IMR-90 (cell line): ENCODE measurements around the gene NOC2L. TPM values are rescaled to one million over a fixed set of nuclear protein-coding genes. Genes with fewer than 3 reads are reported as not detected.

Experiments used
- ATAC-seq: fragments of 200-7000 bp; cut with Tn5 transposase; 2 replicates; pipeline ENCODE4 v1.9.1; 2020; ENCODE audit warnings: low read depth, mild to moderate bottlenecking, moderate library complexity
- BruUV-seq: library from RNA; stranded (reverse); fragments of 400-500 nt; replicated peaks from 2 replicates; lab custom pipeline; 2021; lab: Mats Ljungman, UMichigan
- CTCF ChIA-PET: fragments of 300-600 bp; formaldehyde crosslinking; extraction: SDS; loops from one replicate; lab custom pipeline; 2021; ENCODE audit warnings: antibody characterized with exemption; lab: Yijun Ruan, JAX
- POLR2A ChIA-PET: fragments of 300-600 bp; sonication (Branson Sonifier 250); formaldehyde crosslinking; loops from one replicate; lab custom pipeline; 2022; ENCODE audit warnings: antibody characterized with exemption; ENCODE audit not compliant: unreplicated experiment; lab: Charles Lee
- DNase-seq: peaks from one replicate; pipeline ENCODE4 v3.0.0; 2013
- H2AFZ ChIP-seq: replicated peaks from 2 replicates; pipeline ENCODE3; 2013; ENCODE audit warnings: low read length, mild to moderate bottlenecking; ENCODE audit not compliant: poor library complexity
- H2AK5ac ChIP-seq: 2 replicates; pipeline ENCODE4 v1.6.1; 2013; ENCODE audit warnings: low read depth, low read length, inconsistent platforms
- H2AK9ac ChIP-seq: replicated peaks from 2 replicates; pipeline ENCODE3; 2013; ENCODE audit warnings: mild to moderate bottlenecking, low read depth, low read length, moderate library complexity; ENCODE audit not compliant: poor library complexity
- H2BK120ac ChIP-seq: 2 replicates; pipeline ENCODE4 v1.6.1; 2013; ENCODE audit warnings: low read depth, low read length, inconsistent platforms
- H2BK15ac ChIP-seq: 3 replicates; pipeline ENCODE4 v1.6.1; 2013; ENCODE audit warnings: low read depth, low read length, inconsistent platforms
- H2BK20ac ChIP-seq: 2 replicates; pipeline ENCODE4 v1.6.1; 2013; ENCODE audit warnings: low read depth, mild to moderate bottlenecking, inconsistent platforms, low read length, moderate library complexity
- H2BK5ac ChIP-seq: 2 replicates; pipeline ENCODE4 v1.6.1; 2013; ENCODE audit warnings: mild to moderate bottlenecking, low read depth, low read length, inconsistent platforms; ENCODE audit not compliant: poor library complexity, severe bottlenecking
- H3K14ac ChIP-seq: replicated peaks from 2 replicates; pipeline ENCODE4 v1.6.1; 2013; ENCODE audit warnings: low read depth, low read length, inconsistent platforms
- H3K18ac ChIP-seq: 2 replicates; pipeline ENCODE4 v1.6.1; 2013; ENCODE audit warnings: low read depth, low read length, control low read depth
- H3K23ac ChIP-seq: 2 replicates; pipeline ENCODE4 v1.6.1; 2013; ENCODE audit warnings: low read depth, low read length, inconsistent platforms
- H3K27ac ChIP-seq: 2 replicates; pipeline ENCODE4 v1.5.1; 2013; ENCODE audit warnings: mild to moderate bottlenecking, control low read depth, low read length; ENCODE audit not compliant: insufficient read depth
- H3K27me3 ChIP-seq: 2 replicates; pipeline ENCODE4 v1.6.1; 2013; ENCODE audit warnings: low read length; ENCODE audit not compliant: control insufficient read depth, insufficient read depth
- H3K36me3 ChIP-seq: 2 replicates; pipeline ENCODE4 v1.6.1; 2013; ENCODE audit warnings: low read length, mixed read lengths; ENCODE audit not compliant: control insufficient read depth, insufficient read depth
- H3K4ac ChIP-seq: 2 replicates; pipeline ENCODE4 v1.6.1; 2013; ENCODE audit warnings: low read depth, low read length, inconsistent platforms
- H3K4me1 ChIP-seq: 2 replicates; pipeline ENCODE4 v1.6.1; 2013; ENCODE audit warnings: low read length, mixed read lengths; ENCODE audit not compliant: control insufficient read depth, insufficient read depth
- H3K4me2 ChIP-seq: 2 replicates; pipeline ENCODE4 v1.6.1; 2013; ENCODE audit warnings: low read depth, mild to moderate bottlenecking, control low read depth, low read length, moderate library complexity
- H3K4me3 ChIP-seq: 2 replicates; pipeline ENCODE4 v1.5.1; 2013; ENCODE audit warnings: low read depth, mild to moderate bottlenecking, control low read depth, low read length, moderate library complexity; ENCODE audit not compliant: insufficient read depth
- H3K56ac ChIP-seq: 2 replicates; pipeline ENCODE4 v1.6.1; 2013; ENCODE audit warnings: low read length, inconsistent platforms; ENCODE audit not compliant: insufficient read depth; ENCODE audit errors: extremely low read depth
- H3K79me1 ChIP-seq, 2 experiments: 2 replicates each; pipeline ENCODE4 v1.6.1; 2013; ENCODE audit warnings: low read length in 2 of 2, inconsistent platforms in 1 of 2, low read depth in 1 of 2
- H3K9ac ChIP-seq: 2 replicates; pipeline ENCODE4 v1.6.1; 2013; ENCODE audit warnings: low read depth, low read length, control low read depth
- H3K9me1 ChIP-seq: 2 replicates; pipeline ENCODE4 v1.6.1; 2013; ENCODE audit warnings: low read length, inconsistent platforms; ENCODE audit not compliant: insufficient read depth
- H3K9me3 ChIP-seq: 2 replicates; pipeline ENCODE4 v1.6.1; 2013; ENCODE audit warnings: low read length; ENCODE audit not compliant: control insufficient read depth, insufficient read depth
- H4K20me1 ChIP-seq: 2 replicates; pipeline ENCODE4 v1.6.1; 2013; ENCODE audit warnings: low read length, inconsistent platforms; ENCODE audit not compliant: insufficient read depth
- H4K5ac ChIP-seq: 2 replicates; pipeline ENCODE4 v1.6.1; 2013; ENCODE audit warnings: mild to moderate bottlenecking, low read depth, low read length, control low read depth
- H4K8ac ChIP-seq, 2 experiments: 2 replicates each; pipeline ENCODE4 v1.6.1; 2013; ENCODE audit warnings: low read depth in 2 of 2, low read length in 2 of 2, control low read depth in 1 of 2, inconsistent platforms in 1 of 2
- H4K91ac ChIP-seq: 2 replicates; pipeline ENCODE4 v1.6.1; 2013; ENCODE audit warnings: low read depth, low read length, inconsistent platforms; ENCODE audit not compliant: insufficient read depth
- BHLHE40 ChIP-seq: fragments of 150-350 bp; IDR thresholded peaks from 2 replicates; pipeline ENCODE4 v1.6.1; 2016; ENCODE audit warnings: mild to moderate bottlenecking, low read depth, low read length
- CEBPB ChIP-seq: IDR thresholded peaks from 2 replicates; pipeline ENCODE4 v1.6.1; 2012; ENCODE audit warnings: low read depth, low read length, improper control_type of control experiment
- CHD1 ChIP-seq: IDR thresholded peaks from 2 replicates; pipeline ENCODE4 v1.6.1; 2012; ENCODE audit warnings: low read depth, low read length, improper control_type of control experiment
- CTCF ChIP-seq: conservative IDR thresholded peaks from 2 replicates; pipeline ENCODE4 v1.5.1; 2012; ENCODE audit warnings: mild to moderate bottlenecking, low read depth, low read length, improper control_type of control experiment
- FOS ChIP-seq: fragments of 150-350 bp; IDR thresholded peaks from 2 replicates; pipeline ENCODE4 v1.6.1; 2016; ENCODE audit warnings: low read depth, low read length
- POLR2A ChIP-seq: IDR thresholded peaks from 2 replicates; pipeline ENCODE4 v1.6.1; 2012; ENCODE audit warnings: mild to moderate bottlenecking, low read depth, low read length
- RCOR1 ChIP-seq: IDR thresholded peaks from 2 replicates; pipeline ENCODE4 v1.6.1; 2012; ENCODE audit warnings: mild to moderate bottlenecking, low read length, improper control_type of control experiment; ENCODE audit not compliant: insufficient replicate concordance
- RFX5 ChIP-seq: IDR thresholded peaks from 2 replicates; pipeline ENCODE4 v1.8.0; 2012; ENCODE audit warnings: low read depth, mild to moderate bottlenecking, low read length, moderate library complexity
- WGBS, 2 experiments: methylation state at CpG; one replicate each; pipeline versions ENCODE4 v1.1.5 to v1.1.7; 2013; ENCODE audit warnings: missing lambda C conversion rate in 2 of 2; ENCODE audit not compliant: insufficient read length in 1 of 2; ENCODE audit errors: extremely low coverage in 2 of 2; 5-methylcytosine and 5-hydroxymethylcytosine counted together
- dilution Hi-C: fragments of 300-500 bp; cut with HindIII; formaldehyde crosslinking; loops from one replicate; pipeline ENCODE4 v1.14.3; 2018; ENCODE audit warnings: low sequenced_read_pairs; ENCODE audit not compliant: unreplicated experiment
- in situ Hi-C: fragments of 300-500 bp; cut with MboI; formaldehyde crosslinking; loops from 3 replicates; pipeline ENCODE4 v1.14.3; 2019; ENCODE audit warnings: low sequenced_read_pairs, inconsistent platforms, mixed read lengths
- intact Hi-C: fragments of 100-400 bp; cut with micrococcal nuclease; formaldehyde crosslinking; loops from 2 replicates; pipeline ENCODE4 v1.10.0; 2022
- polyA plus RNA-seq, 3 experiments: library from polyadenylated mRNA; depleted of rRNA; stranded (reverse); fragments of >200 nt; gene quantifications; 2 replicates each; pipeline ENCODE4 v1.2.3, GENCODE V29; 2012; ENCODE audit warnings: low replicate concordance in 1 of 3
- total RNA-seq: library from RNA; depleted of rRNA; stranded (reverse); fragments of >200 nt; gene quantifications from 2 replicates; pipeline ENCODE4 v1.2.3, GENCODE V29; 2012

The NOC2L gene
- total and polyA plus RNA-seq, 2 of the 4 experiments (the other 2 are of a cell fraction), result 74.2 to 106 TPM

GRCh38 chr1:913491-914130 is 45.4 kb downstream of the NOC2L start:
- Histone ChIP-seq H2AK9ac (no peak overlapping the region), H3K4me2 (no peak overlapping the region), H2BK5ac (no peak overlapping the region), H3K4me3 (no peak overlapping the region), H2BK15ac (no peak overlapping the region), H3K9me1 (no peaks in the 10 kb centered on the region), H2BK20ac (no peak overlapping the region), H3K9ac (no peak overlapping the region), H2AFZ (no peak overlapping the region), H3K27ac (no peak overlapping the region), H3K4me1 (peaks cover 22% of the 10 kb centered on the region), H3K4ac (no peak overlapping the region), H2AK5ac (no peak overlapping the region), H3K14ac (no peak overlapping the region), H4K5ac (no peak overlapping the region), H3K56ac (no peak overlapping the region), H4K8ac (no peak overlapping the region), H3K18ac (no peak overlapping the region), H3K9me3 (no peaks in the 10 kb centered on the region), H3K23ac (no peak overlapping the region), H3K36me3 (no peaks in the 10 kb centered on the region), H4K20me1 (no peaks in the 10 kb centered on the region; the same call in 1 of the 2 replicates), H3K79me1 (no peaks in the 10 kb centered on the region), H3K27me3 (no peaks in the 10 kb centered on the region; the same call in 1 of the 2 replicates), H4K91ac (no peak overlapping the region), H2BK120ac (no peak overlapping the region)
- ChIA-PET POLR2A (no interaction called here), CTCF (no interaction called here)
- in situ Hi-C loops (loop anchor here (5.0 kb wide), 1 partner anchor 44 kb away; the partner anchor contains the start of gene NOC2L), intact Hi-C loops (no loop called here), dilution Hi-C loops (no loop called here)
- ATAC-seq (no peak), DNase-seq (no peak)
- TF ChIP-seq RCOR1 (no peak), RFX5 (no peak), CHD1 (no peak), FOS (no peak), POLR2A (no peak), BHLHE40 (no peak), CEBPB (no peak), CTCF (no peak)
- WGBS, 2 experiments, result 85% methylated on average over 12 of the region's 16 CpGs; no CpG with 5 or more reads in 1 of the 2 experiments
- BruUV-seq, result no TSS peak
